Hematopoietic multipotent progenitor cell (in vitro differentiated cells): ENCODE measurements around the gene OSBPL7. TPM values are rescaled to one million over a fixed set of nuclear protein-coding genes. Genes with fewer than 3 reads are reported as not detected.

Experiments
- DNase-seq, 3 donors: peaks; one replicate each; pipeline ENCODE4 v3.0.0-alpha.2; 2011 to 2015; ENCODE audit warnings: low read depth in 2 of 3, low spot score in 2 of 3
- total RNA-seq: library from RNA; depleted of rRNA; stranded (reverse); fragments of >200 nt; gene quantifications from one replicate; pipeline ENCODE4 v1.2.3, GENCODE V29; 2012

The OSBPL7 gene
- total RNA-seq, 1 donor, result 29.6 TPM

- no peak for DNase-seq
These were observed 13.4 kb downstream of the OSBPL7 start for GRCh38 chr17:47808036-47808829.

GRCh38 chr17:47807421-47807820 lies 14.2 kb downstream of the OSBPL7 start:
- DNase-seq, result no peak

GRCh38 chr17:47806913-47807255 lies 14.7 kb downstream of the OSBPL7 start:
- no peak for DNase-seq

- no peak for DNase-seq
These were observed 15.3 kb downstream of the OSBPL7 start for GRCh38 chr17:47806026-47806912.

GRCh38 chr17:47804461-47804860 lies 17.1 kb downstream of the OSBPL7 start:
- DNase-seq, result no peak

GRCh38 chr17:47803751-47804150 lies 17.8 kb downstream of the OSBPL7 start:
- DNase-seq, result no peak

GRCh38 chr17:47803201-47803600 lies 18.4 kb downstream of the OSBPL7 start:
- no peak for DNase-seq

GRCh38 chr17:47802341-47803022 lies 19.1 kb downstream of the OSBPL7 start:
- peak in 2 of 3 donors; percentile 33 to 58 for DNase-seq

- DNase-seq, result no peak
These were observed 19.7 kb downstream of the OSBPL7 start for GRCh38 chr17:47801906-47802305.

GRCh38 chr17:47801176-47801765 lies 20.3 kb downstream of the OSBPL7 start:
- no peak for DNase-seq

- no peak for DNase-seq
These were observed 20.9 kb downstream of the OSBPL7 start for GRCh38 chr17:47800686-47801085.

- DNase-seq, result peak in 1 of 3 donors; percentile 24
These were observed 23.8 kb downstream of the OSBPL7 start for GRCh38 chr17:47797797-47798196.

GRCh38 chr17:47792979-47793378 lies 28.6 kb downstream of the OSBPL7 start:
- DNase-seq, result no peak

- DNase-seq, result no peak
These were observed 29.1 kb downstream of the OSBPL7 start for GRCh38 chr17:47792457-47792856.

GRCh38 chr17:47791025-47791424 lies 30.6 kb downstream of the OSBPL7 start:
- no peak for DNase-seq

GRCh38 chr17:47789611-47790561 lies 31.7 kb downstream of the OSBPL7 start:
- DNase-seq, result peak in 2 of 3 donors; percentile 44 to 49

- DNase-seq, result peak in 2 of 3 donors; percentile 55 to 73
These were observed 36.0 kb downstream of the OSBPL7 start for GRCh38 chr17:47785538-47786123.

- no peak for DNase-seq
These were observed 40.2 kb downstream of the OSBPL7 start for GRCh38 chr17:47781397-47781796.

- no peak for DNase-seq
These were observed 43.4 kb downstream of the OSBPL7 start for GRCh38 chr17:47778184-47778635.
